HG03064 (cell line): ENCODE data around the gene ENTPD2.
"Not testable (repeated sequence)": the region's sequence is repeated elsewhere in the genome, so short reads cannot be mapped to it uniquely, and the experiment has no call there.

Experiments
- ATAC-seq: cut with Tn5 transposase; IDR thresholded peaks from one replicate; pipeline ENCODE4 v1.9.1; 2021; ENCODE audit warnings: low read depth; ENCODE audit not compliant: unreplicated experiment

Gene ENTPD2

DNA sequence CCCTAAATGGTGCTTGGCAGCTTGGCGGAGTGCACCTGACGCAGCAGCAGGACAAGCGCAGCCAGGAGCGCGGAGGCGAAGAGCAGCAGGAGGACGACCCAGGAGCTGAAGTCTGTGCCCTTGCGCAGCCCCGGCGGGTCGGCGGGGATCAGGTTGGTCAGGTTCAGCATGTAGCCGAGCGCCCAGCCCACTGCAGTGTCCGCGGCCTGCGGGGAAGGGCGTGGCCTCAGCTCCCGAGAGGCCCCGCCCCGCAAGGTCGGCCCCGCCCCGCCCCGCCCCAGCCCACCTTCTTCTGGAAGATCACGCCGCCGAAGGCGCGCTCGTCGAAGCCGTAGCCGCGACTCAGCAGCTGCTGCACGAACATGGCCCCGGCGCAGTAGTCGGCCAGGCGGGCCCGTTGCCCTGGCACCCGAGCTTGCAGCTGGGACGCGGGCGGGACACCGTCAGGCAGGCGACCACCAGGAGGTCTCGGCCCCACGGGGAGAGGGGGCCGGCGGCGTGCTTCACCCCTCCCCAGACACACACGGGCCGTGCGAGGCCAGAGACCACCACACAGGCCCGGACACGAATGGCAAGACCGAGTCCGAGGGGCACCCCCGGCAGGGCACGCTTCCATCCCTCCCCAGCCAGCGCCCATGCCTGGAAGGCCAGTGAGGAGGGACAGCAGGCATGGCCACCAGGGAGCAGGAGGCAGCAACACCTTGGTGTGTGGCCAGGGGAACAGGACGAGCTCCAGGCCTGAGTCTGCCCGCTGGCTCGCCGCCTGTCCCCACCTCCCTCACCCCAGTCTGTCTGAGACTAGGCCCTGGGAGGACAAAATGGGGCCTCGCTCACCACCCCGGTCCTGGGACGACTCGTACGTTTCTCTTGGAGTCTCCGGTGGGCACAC, 5.0 kb downstream of the ENTPD2 start:
- no peak for ATAC-seq

DNA sequence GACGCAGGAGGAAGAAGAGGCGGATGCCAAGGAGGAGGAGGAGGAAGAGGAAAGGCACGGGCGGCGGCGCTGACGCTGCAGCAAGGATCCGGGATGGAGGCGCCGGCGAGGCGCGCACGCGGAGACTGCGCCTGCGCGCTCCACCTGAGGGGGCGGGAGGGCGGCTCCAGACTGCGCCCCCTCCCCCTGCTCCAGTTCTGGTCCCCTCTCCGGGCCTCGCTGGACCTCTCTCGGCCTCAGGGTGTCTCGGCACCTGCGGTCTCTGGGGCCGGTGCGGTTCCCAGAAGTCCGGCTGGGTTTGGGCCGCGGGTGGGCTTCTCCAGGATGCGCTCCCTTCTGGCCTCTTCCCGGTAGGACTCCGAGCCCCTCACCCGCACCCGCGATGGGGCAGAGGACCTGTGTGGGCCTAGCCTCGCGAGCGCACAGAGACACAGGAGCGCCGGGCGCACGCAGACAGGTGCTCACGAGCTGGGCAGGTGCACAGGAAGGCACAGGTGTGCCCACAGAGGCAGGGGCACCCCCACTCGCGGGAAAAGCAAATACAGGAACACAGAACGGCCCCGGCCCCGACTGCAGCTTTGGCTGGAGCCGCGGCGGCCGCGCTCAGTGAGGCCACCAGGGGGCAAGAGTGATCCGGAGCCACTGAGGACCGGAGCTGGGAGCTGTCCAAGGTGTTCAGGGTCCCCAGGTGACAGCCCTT, 7.6 kb downstream of the ENTPD2 start, which contains the start of gene NPDC1:
TSS of gene NPDC1 (minus strand) at position 90 of the 700 bp plus-strand sequence. CDS start 188 bp downstream, outside the sequence.
- ATAC-seq, result no peak

DNA sequence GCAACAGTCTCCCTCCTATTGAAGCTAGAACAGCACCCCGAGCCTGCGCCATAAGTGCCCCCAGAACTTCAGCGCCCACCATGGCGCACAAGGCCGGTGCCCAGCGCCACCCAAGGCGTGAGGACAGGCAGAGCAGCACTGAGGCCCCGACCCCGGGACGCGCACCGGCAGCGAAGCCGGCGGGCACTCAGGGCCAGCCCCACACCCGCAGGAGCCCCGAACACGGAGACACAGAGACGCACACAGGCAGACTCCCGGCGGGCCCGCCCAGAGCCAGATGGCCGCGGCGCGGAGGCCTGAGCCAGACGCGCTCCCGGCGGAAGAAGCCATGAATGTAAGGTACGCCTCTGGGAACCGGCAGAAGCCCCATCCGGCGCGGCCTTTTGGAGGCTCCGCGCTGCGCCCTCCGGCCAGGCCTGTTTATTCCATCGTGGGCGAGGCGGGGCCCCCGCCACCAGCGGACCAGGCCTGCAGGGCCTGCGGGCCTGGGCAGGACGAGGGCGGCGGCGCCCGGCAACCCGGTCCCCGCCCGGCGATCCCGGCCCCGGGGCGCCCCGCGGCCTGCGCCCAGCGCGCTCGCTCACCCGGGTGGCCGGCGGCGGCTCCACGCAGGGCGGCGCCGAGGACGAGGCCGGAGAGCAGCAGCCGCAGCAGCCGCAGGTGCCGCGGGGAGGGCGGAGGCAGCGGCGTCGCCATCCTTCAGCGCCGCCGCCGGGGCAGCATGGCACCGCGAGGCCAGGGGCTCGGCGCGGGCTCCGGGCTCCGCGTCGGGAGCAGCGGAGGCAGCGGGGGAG, 8.4 kb downstream of the ENTPD2 start:
- ATAC-seq, result no peak

DNA sequence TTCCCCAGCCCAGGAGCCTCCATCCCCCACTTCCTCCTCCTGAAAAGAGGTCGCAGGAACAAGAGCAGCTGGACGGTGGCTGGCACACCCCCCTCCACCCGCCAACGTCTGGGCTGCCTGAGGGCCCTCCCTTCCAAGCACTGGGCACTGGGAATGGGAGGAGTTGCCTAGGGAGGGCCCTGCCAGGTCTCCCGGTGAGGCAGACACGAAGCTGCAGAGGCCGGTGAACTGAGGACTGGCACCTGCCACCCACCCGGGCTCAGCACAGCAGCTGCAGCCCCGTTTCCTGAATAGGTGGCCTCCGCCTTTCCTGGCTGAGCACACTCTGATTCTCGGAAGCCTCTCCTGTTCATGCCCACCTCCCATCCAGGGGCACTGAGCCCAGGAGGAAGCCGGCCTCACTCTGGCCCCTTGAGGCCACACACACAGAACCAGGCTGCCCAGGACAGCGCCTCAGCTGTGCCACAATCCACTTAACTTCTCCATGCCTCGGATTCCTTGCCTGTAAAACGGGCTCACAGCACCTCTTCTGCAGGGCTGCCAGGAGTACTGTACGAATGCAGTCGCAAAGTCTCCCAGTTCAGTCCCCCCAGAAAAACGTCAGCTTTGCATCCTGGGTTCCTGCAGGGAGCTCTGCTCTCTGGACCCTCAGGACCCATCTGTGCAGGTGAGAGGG, 9.2 kb downstream of the ENTPD2 start:
- no peak for ATAC-seq

DNA sequence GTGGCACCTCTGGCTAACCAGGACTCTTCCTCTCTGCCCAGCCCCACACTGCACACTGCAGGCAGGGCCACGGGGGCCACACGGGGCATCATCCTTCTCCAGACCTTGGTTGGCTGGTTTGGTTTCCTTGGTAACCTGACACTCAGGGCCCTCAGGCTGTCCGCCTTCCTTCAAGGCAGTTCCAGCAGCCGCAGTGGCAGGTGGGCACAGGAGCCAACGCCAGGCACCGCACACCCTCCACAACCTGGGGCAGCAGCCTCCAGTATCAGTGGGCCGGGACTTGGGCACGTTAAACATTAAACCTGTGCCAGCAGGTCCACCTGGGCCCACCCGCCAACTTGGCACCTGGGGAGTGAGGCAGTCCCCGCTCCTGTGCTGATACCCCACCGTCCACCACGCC, 9.8 kb downstream of the ENTPD2 start:
- ATAC-seq, result no peak

DNA sequence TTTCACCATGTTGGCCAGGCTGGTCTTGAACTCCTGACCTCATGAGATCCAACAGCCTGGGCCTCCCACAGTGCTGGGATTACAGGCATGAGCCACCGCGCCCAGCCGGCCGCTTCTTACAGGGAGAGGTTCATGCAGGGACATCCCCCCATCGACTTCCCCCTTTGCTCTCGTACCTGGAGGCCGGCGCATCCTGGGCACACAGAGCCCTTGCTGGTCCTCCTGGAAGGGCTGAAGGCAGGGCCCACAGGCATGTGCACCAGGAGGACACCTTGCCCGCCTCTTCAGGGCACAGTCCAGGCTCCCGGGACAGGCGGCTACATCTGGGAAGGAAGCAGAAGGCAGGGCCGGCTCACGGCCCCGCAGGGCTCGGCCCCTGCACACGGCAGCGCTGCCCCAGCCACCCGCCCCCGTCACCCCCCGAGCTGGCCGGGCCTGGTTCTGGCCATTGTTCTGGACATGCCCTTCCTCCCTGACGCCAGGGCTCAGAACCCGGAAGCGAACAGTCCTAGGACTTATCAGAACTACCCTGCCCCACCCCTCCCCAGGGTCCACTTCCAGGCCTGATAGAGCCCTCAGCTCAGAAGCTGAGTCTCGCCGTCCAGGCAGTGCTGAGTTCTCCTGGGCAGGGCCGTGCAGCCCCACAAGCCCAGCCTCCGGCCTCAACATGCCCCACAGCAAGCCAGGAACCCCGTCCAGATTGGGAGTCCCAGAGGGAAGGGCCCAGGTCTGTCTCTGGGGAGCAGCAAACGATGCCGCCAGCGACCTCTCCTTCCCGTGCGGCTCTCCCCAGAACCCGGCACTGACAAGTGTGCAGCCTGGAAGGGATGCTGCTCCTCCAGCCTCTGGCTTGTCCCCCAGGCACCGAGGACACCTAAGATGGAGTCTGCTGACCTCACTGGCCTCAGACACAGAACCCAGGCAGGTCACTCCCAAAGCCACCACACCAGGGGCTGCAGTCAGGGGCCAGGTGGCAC, 10.8 kb downstream of the ENTPD2 start:
- ATAC-seq, result no peak

DNA sequence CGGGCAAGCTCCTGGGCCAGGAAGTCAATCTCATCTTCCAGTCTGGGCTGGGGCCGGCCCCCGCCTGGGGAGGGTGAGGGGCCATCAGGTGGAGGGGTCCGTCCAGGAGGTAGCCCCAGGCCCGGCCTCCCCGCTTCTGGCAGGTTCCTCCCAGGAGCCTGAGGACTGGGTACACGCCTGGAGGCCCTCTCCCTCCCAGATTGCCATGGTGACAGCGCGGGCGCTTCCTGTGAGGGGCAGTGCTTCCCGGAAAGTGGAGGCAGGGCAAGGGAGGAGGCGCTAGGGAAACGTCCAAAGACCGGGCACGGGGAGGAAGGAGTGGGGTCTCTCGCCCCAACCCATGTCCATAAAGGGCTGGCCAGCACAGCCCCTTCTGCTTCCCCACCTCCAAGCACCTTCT, 12.7 kb downstream of the ENTPD2 start:
- no peak for ATAC-seq

DNA sequence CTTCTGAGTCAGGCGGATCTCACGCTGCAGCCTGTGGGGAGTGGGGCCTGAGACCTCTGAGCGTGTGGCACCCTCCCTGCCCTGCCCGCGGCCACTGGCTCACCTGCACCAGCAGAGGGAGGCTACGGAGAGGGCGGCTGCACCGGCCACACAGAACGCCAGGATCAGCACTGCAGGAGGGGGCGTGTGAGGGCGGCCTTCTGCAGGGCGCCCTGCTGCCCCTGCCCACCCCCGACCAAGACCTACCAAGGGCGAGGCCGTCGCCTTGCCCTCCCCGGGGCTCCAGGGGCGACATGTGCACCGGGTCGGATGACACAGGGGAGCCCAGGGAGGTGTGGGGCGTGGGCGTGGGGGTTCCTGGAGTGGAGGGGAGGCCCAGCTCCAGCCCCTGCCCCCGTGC, 13.3 kb downstream of the ENTPD2 start:
- no peak for ATAC-seq

DNA sequence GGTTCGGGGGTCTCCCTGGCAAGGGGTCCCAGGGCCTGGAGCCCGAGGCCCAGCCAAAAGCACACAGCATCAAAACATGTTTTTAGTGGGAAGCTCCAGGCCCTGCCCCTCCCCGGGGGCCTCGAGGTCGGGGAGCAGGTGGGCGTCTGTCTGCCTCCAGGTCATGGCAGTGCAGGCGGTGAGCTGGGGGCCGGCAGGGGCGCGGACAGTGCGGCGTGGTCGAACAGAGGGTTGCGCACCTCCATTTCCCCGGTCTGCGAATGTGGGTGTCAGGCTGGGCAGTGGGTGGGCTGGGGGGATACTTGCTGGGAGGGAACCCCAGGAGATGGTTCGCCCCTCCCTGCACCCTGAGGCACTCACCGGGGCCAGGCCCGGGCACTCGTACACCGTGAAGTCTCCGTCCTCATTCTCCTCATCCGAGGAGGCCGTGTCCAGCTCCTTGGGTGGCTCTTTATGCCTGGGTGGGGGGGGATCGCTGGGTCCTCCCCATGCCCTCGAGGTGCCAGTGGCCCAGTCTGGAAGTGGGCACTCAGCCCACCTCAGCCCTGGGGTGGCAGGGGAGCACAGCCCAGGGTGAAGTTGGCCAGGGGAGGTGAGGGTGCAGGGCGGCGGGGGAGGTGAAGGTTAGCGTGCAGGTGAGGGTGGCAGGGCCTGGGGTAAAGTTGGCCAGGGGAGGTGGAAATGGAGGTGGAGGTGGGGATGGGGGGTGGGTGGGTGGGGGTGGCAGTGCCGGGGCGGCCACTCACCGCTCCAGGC, 14.1 kb downstream of the ENTPD2 start:
- ATAC-seq, result no peak

DNA sequence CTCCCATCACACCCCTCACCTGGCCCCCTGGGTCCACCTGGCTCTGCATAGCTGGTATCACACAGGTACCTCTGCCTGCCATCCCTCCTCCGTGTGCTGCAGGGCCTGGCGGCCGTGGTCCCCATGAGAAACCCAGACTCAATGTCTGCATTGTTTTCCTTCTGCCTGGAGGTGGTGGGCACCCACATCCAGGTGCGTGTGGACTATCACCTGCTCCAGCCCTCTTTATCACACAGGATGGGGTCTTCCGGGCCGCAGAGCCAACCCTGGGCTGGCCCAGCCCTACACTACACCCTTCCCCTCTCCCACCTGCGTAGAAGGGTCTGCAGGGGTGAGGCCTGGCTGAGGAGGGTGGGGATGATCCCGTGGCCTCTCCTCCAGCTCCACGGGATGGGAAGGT, 14.9 kb downstream of the ENTPD2 start:
- ATAC-seq, result no peak

DNA sequence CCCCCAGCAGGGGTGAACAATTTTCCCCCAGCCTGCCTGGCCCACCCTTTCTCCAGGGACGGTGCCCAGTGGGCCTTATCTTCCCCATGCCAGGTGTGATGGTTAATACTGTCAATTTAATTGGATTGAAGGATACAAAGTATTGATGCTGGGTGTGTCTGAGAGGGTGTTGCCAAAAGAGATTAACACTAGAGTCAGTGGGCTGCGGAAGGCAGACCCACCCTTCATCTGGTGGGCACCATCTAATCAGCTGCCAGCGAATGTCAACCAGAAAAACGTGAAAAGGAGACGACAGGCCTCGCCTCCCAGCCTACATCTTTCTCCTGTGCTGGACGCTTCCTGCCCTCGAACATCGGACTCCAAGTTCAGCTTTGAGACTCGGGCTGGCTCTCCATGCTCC, 16.4 kb downstream of the ENTPD2 start:
- ATAC-seq, result no peak

DNA sequence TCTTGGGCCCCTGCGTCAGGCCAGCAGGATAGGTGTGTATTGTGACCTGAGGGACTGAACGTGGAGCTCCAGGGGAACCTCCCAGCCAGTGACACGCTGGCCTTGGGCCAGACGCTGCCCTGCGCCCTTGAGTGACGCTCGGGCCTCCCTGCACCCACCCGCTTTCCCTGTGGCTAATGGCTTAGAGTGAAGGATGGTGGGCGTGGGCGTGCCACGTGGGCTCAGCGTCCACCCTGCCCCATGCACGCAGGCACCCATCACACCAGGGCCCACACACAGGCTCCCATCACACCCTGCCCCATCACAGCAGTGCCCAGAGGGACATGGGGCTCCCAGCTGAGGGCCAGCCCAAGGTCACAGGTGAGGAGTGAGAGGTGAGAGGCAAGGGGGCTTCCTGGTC, 16.8 kb downstream of the ENTPD2 start:
- no peak for ATAC-seq

DNA sequence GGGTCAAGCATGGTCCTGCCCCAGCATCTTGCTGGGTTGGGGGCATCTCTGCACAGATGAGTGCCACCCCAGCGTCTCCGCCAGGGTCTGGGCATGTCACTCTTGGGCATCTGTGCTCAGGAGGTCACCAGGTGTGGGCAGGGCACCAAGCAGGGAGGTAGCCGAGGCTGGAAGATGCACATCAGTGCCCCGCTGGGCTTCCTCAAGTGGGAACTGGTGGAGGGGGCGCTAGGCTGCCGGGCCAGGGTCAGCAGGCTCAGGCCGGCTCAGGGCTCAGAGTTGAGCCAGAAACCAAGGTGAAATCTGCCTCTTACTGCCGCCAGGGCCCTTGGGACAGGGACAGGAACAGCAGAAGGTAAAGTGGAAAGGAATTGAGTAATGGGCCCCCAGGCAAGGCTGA, 17.9 kb downstream of the ENTPD2 start:
- no peak for ATAC-seq

DNA sequence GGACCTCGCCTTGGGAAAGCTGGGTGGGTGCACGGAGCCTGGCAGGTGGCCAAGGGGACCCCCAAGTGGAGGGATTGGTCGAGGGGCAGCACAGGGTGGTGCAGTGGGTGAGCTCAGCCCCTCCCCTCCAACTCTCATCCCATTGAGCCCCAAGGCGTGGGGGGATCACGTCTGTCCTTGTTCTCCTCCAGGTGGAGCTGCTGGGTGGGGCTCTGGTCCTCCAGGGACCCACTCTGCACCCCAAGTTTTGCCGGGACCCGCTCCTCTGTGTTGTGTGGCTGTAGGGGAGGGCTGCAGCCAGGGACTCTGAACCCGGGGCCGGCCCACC, 18.4 kb downstream of the ENTPD2 start:
- no peak for ATAC-seq

DNA sequence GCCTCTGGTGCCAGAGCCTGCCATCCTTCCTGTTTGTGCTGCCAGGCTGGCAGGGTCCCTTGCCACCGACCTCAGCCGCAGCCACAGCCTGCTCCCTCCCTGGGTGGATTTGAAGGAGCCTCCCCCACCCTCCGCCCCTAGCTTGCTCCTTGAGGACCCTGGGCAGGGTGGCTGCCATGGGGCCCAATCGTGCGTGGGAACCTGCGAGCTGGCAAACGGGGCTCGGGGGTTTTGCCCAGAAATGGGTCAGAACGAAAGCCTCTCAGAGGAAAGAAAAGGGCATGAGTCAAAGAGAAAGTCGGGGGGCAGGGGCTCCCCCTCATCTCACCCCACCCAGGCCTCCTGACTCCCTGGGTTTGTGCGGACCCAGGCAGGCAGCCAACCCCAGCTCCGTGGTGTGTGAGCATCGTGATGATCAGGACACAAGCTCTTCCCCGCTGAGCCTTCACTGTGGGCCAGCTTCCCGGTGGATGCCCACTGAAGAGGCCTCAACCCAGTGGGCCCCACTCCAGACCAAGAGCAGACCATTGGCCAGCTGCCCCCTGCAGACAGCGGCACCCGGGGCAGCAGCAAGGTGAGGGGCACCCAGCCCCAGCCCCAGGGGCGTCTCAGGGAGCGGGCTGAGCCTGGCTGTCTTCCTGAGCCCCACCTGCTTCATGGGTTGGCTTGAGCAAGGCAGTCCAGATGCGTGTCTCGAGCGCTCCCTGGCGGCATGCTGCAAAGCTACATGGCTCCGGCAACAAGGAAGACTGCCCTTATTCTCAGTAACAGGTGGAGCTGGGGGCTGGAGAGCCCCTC, 19.0 kb downstream of the ENTPD2 start:
- ATAC-seq, result no peak

DNA sequence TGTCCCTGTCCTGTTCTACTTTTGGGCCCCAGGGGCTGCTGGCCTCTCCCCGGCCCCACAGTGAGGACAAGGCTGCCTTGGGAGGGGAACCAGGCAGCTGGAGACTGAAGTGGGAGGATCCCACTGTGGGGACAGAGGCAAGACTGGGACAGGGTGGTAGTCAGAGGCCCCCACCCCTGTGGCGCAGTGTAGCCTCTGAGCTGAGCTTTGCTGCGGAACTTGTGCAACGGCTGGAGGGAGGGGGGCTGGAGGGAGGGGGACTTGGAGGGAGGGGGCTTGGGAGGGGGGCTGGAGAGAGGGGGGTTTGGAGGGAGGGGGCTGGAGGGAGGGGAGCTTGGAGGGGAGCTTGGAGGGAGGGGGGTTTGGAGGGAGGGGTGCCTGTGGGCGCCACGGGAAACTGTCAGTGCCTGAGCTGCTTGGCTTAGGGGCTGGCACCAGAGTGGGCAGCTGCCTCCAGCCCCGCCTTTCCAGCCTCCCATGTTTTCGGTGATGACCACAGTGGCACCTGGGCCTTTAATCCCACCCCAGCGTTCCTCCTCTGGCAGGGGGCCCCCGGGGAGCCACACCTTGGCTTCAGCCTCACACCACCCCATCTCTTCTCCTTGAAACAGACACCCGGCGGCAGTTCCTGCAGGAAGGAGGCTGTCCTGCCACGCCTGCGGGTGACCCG, 19.7 kb downstream of the ENTPD2 start:
- no peak for ATAC-seq

DNA sequence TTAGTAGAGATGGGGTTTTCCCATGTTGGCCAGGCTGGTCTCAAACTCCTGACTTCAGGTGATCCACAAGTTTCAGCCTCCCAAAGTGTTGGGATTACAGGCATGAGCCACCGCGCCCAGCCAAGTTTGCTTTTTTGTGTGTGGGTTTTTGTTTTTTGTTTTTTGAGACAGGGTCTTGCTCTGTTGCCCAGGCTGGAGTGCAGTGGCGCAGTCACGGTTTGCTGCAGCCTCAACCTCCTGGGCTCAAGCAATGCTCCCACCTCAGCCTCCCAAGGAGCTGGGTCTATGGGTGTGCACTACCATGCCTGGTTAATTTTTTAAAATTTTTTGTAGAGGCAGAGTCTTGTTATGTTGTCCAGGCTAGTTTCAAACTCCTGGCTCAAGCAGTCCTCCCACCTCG, 20.4 kb downstream of the ENTPD2 start:
- ATAC-seq, result not testable (repeated sequence)

DNA sequence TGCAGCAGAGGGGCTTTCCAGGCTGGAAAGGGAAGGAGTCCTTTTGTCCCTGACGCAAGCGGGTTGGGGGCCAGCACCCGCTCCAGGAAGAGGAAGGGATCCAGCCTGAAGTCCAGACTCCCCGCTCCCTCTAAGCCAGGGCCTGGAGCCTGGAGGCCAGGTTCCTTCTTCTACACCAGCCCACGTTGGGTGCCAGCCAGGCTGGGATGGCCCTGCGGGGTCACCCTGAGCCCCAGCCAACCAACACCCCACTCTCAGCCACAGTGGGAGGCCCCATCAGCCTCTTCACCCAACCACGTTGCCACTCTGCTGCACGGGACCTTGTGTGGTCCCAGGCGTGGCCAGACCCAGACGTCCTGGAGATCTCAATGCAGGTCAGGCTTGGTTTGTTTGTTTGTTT, 21.0 kb downstream of the ENTPD2 start:
- no peak for ATAC-seq
